Adrenal gland (tissue), 12 donors: ENCODE measurements around the gene SPDYE1. TPM values are rescaled to one million over a fixed set of nuclear protein-coding genes. Genes with fewer than 3 reads are reported as not detected.

Experiments
- DNase-seq, 7 donors: peaks; one replicate each; pipeline ENCODE4 v3.0.0-alpha.2; 2019 to 2020
- H3K27ac ChIP-seq, 5 donors: fragments of 200-600 bp; sonication (generic) in 4 of 5; 1 replicate in 3 of 5; 2 replicates in 2 of 5; pipeline versions ENCODE4 v1.5.1 to v1.8.0; 2016 to 2020; ENCODE audit warnings: mild to moderate bottlenecking in 1 of 5
- H3K27me3 ChIP-seq: fragments of 200-600 bp; 2 replicates; pipeline ENCODE4 v1.8.0; 2021
- H3K36me3 ChIP-seq, 2 donors: fragments of 200-600 bp; replicated peaks in 1 of 2; 1 replicate in 1 of 2; 2 replicates in 1 of 2; pipeline versions ENCODE4 v1.5.1 to v1.8.0; 2018 to 2022
- H3K4me1 ChIP-seq, 2 donors: fragments of 200-600 bp; replicated peaks in 1 of 2; 1 replicate in 1 of 2; 2 replicates in 1 of 2; pipeline versions ENCODE4 v1.5.1 to v1.8.0; 2018 to 2021
- H3K4me3 ChIP-seq, 4 donors: fragments of 200-600 bp; sonication (generic) in 3 of 4; one replicate each; pipeline ENCODE4 v1.5.1; 2016 to 2018
- H3K9me3 ChIP-seq, 3 donors: fragments of 200-600 bp; sonication (generic) in 1 of 3; replicated peaks in 1 of 3; 1 replicate in 2 of 3; 2 replicates in 1 of 3; pipeline versions ENCODE4 v1.5.1 to v1.8.0; 2016 to 2021
- POLR2A ChIP-seq, 2 donors: fragments of 450-650 bp; IDR thresholded peaks; one replicate each; pipeline ENCODE4 v1.6.1; 2017; ENCODE audit warnings: antibody characterized with exemption in 2 of 2, mild to moderate bottlenecking in 2 of 2, moderate library complexity in 1 of 2
- WGBS, 4 donors: extraction: QIAGEN DNeasy Blood & Tissue Kit in 2 of 4; methylation state at CpG; one replicate each; pipeline versions ENCODE4 v1.1.5 to v1.1.7; 2013 to 2017; 5-methylcytosine and 5-hydroxymethylcytosine counted together
- intact Hi-C, 2 donors: fragments of 100-400 bp; cut with DNase I; formaldehyde crosslinking; loops; one replicate each; pipeline versions ENCODE4 v1.14.1 to v1.15.0; 2022 to 2023
- polyA plus RNA-seq, 3 donors: library from polyadenylated mRNA; stranded (reverse); fragments of 200-250 nt in 2 of 3; fragments of 350-450 nt in 1 of 3; fragmentation: Illumina TruSeq in 1 of 3; extraction: RNeasy Lipid Tissue Mini Kit (QIAGEN cat#74804) in 1 of 3; gene quantifications; one replicate each; pipeline ENCODE4 v1.2.3, GENCODE V29; 2013 to 2014
- total RNA-seq, 9 donors: library from RNA; depleted of rRNA in 4 of 9; stranded (reverse); fragments of >200 nt in 4 of 9; fragments of 120-200 nt in 1 of 9; fragmentation: NEBNext Ultra II Directional in 1 of 9; extraction: Animal tissue kit (Norgen Biotek cat#: 25700) in 1 of 9; gene quantifications; one replicate each; pipeline versions ENCODE4 v1.1.0 to v1.2.4, GENCODE V29; 2013 to 2023
- TF ChIP-seq, protein P1 (sequence below), 6 experiments: fragments of 450-650 bp in 4 of 6; fragments of 200-600 bp in 2 of 6; sonication (generic) in 1 of 6; IDR thresholded peaks; 1 replicate in 5 of 6; 2 replicates in 1 of 6; pipeline versions ENCODE4 v1.5.1 to v1.8.0; 2016 to 2021; ENCODE audit warnings: antibody characterized with exemption in 6 of 6, mild to moderate bottlenecking in 2 of 6, moderate library complexity in 1 of 6
- donor health status: healthy with polysubstance abuse.
- donor health status: Bipolar disorder and iron deficiency.
- donor health status: DM: yes; HTN: yes; CAD: no.
- donor health status: DM: no; HTN: no; CAD: no.
- donor health status: DM: no; HTN: no; CAD: no.
- donor health status: DM: yes; HTN: yes; CAD: no.

The SPDYE1 gene
- total and polyA plus RNA-seq, 12 donors = 0.06 to 0.19 TPM; not detected in 10

DNA sequence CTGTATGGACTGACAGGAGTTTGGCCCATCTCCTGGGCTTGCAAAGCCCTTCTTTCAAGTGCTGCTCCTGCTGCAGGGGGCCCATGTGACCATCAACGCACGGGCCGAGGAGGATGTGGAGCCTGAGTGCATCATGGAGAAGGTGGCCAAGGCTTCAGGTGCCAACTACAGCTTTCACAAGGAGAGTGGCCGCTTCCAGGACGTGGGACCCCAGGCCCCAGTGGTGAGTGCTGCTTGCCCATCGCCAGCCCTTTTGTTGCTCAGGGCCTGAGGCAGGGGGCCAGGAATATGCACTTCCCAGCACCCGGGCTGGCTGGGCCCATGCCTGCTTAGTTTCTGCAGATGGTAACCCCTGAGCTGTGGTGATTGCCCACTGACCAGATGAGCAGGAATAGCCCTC is 59.0 kb downstream of the SPDYE1 start:
- H3K4me1 ChIP-seq = no peaks in the 10 kb centered on the region
- no peak overlapping the region for H3K4me3 ChIP-seq
- 82 to 98% (median 92%) methylated on average over 5 to 7 of the region's 7 CpGs for WGBS, 4 donors
- no peak overlapping the region for H3K27ac ChIP-seq
- peaks cover 0 to 93% of the 10 kb centered on the region in 2 donors for H3K36me3 ChIP-seq
- no peak for TF ChIP-seq POLR2A (IDR thresholded peaks at IDR 0.05)
- TF ChIP-seq, protein P1, sequence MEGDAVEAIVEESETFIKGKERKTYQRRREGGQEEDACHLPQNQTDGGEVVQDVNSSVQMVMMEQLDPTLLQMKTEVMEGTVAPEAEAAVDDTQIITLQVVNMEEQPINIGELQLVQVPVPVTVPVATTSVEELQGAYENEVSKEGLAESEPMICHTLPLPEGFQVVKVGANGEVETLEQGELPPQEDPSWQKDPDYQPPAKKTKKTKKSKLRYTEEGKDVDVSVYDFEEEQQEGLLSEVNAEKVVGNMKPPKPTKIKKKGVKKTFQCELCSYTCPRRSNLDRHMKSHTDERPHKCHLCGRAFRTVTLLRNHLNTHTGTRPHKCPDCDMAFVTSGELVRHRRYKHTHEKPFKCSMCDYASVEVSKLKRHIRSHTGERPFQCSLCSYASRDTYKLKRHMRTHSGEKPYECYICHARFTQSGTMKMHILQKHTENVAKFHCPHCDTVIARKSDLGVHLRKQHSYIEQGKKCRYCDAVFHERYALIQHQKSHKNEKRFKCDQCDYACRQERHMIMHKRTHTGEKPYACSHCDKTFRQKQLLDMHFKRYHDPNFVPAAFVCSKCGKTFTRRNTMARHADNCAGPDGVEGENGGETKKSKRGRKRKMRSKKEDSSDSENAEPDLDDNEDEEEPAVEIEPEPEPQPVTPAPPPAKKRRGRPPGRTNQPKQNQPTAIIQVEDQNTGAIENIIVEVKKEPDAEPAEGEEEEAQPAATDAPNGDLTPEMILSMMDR (IDR thresholded peaks at IDR 0.05) = no peak
- peak in 3 of 7 donors; percentile 9 to 16 (median 10) for DNase-seq
- no peaks in the 10 kb centered on the region for H3K9me3 ChIP-seq
- intact Hi-C loops = no loop called here
- H3K27me3 ChIP-seq = no peaks in the 10 kb centered on the region

DNA sequence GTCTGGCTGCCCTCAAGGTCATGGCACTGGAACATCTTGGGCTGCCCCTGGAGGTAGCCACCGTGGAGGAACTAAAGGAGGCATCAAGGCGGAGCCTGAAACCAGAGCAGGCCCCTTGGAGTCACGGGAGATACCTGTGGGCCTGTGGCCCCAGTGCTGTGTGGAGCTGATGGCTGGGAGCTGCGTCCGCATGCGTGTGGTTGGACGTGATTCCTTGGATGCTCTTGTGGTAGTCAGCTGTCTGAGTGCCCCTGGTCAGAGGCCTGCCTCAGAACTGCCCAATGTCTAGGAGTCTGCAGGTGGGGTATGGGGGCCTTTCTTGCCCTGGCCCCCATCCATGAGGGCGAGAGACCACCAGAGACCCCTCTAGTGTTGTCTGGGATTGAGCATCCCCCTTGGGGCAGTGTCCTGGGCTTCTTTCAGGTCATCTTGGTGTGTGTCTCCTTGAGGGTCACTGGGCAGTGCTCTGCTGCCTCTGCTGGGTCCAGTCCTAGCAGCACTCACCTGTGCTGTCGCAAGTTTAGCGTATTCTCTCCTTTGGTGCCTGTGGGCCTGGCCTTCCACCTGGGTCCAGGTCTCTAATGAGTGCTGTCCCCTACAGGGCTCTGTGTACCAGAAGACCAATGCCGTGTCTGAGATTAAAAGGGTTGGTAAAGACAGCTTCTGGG is 59.6 kb downstream of the SPDYE1 start:
- peaks cover 0 to 92% of the 10 kb centered on the region in 2 donors for H3K36me3 ChIP-seq
- no peaks in the 10 kb centered on the region for H3K9me3 ChIP-seq
- no peaks in the 10 kb centered on the region for H3K27me3 ChIP-seq
- no peak overlapping the region for H3K4me3 ChIP-seq
- H3K4me1 ChIP-seq = peaks cover 3% of the 10 kb centered on the region in 2 donors
- intact Hi-C loops = no loop called here
- 86 to 93% (median 88%) methylated on average over 6 to 11 of the region's 11 CpGs for WGBS, 4 donors
- DNase-seq = peak in 3 of 7 donors; percentile 9 to 42 (median 14)
- no peak overlapping the region for H3K27ac ChIP-seq
- TF ChIP-seq, protein P1 (IDR thresholded peaks at IDR 0.05) = no peak
- no peak for TF ChIP-seq POLR2A (IDR thresholded peaks at IDR 0.05)

DNA sequence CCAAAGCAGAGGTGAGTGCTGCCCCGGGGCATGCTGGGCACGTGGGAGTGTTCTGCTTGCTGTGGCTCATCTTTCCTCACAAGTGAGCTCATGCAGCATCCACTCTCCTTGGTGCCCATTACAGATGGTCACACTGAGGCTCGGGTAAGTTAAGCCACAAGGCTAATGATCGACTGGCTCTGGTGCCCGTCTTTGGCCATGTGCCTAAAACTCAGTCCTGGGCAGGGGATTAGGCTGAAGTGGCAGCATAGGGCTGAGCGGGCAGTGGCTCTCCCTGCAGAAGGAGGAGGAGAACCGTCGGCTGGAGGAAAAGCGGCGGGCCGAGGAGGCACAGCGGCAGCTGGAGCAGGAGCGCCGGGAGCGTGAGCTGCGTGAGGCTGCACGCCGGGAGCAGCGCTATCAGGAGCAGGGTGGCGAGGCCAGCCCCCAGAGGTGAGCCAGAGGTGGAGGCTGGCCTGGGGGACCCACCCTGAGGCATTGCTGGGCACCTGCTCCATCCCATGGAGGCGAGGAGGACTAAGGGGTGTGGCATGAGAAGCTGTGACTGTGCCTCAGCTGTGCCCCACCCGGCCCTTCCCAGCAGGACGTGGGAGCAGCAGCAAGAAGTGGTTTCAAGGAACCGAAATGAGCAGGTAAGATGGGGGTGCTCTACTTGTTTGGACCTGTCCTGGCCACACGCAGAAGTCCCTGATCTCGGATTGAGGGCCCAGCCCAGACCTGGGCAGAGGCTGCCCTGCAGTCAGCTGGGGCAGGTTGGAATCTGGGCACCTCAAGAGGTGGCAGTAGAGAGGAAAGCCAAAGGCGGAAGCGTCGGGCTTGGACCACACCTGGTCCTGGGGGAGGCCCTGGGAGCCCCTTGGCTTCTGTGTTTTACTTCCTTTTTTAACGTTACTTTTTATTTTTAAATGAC is 60.4 kb downstream of the SPDYE1 start:
- Histone ChIP-seq H3K36me3 (peaks cover 0 to 84% of the 10 kb centered on the region in 2 donors), H3K9me3 (no peaks in the 10 kb centered on the region), H3K27me3 (no peaks in the 10 kb centered on the region), H3K27ac (no peak overlapping the region), H3K4me3 (no peak overlapping the region), H3K4me1 (peaks cover 11% of the 10 kb centered on the region in 2 donors)
- DNase-seq = peak in 3 of 7 donors; percentile 10 to 40 (median 11)
- intact Hi-C loops = no loop called here
- TF ChIP-seq POLR2A (IDR thresholded peaks at IDR 0.05) = no peak
- TF ChIP-seq, protein P1 (IDR thresholded peaks at IDR 0.05) = no peak
- WGBS, 4 donors = 90 to 92% (median 92%) methylated on average over 21 to 30 of the region's 30 CpGs

DNA sequence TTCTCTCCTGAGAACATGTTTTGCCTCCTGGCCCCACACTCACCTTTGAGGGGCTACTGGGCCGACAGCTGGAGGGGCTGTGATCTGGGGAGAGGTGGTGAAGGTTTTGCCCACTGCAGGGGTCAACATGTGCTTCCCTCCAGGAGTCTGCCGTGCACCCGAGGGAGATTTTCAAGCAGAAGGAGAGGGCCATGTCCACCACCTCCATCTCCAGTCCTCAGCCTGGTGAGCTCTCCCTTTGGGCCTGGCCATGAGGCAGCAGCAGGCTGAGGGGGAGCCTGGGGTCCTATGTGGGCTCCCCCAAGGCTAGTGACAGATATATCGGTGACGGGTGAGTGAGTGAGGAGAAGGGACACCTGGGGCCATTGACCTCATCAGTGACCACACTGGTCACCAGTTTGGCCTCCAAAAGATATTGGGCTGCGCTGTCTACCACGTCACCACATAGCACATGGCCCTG is 61.1 kb downstream of the SPDYE1 start:
- H3K4me3 ChIP-seq = no peak overlapping the region
- peaks cover 0 to 80% of the 10 kb centered on the region in 2 donors for H3K36me3 ChIP-seq
- TF ChIP-seq POLR2A (IDR thresholded peaks at IDR 0.05) = no peak
- TF ChIP-seq, protein P1 (IDR thresholded peaks at IDR 0.05) = no peak
- intact Hi-C loops = no loop called here
- WGBS, 4 donors = 91 to 100% (median 92%) methylated on average over 2 to 7 of the region's 7 CpGs
- peaks cover 11 to 16% of the 10 kb centered on the region in 2 donors for H3K4me1 ChIP-seq
- H3K9me3 ChIP-seq = no peaks in the 10 kb centered on the region
- H3K27ac ChIP-seq = no peak overlapping the region
- H3K27me3 ChIP-seq = no peaks in the 10 kb centered on the region
- DNase-seq = peak in 2 of 7 donors; percentile 2 to 42
